DMS53 (cell line): ENCODE results near the gene MRPS7.

Experiments used
- DNase-seq: peaks from one replicate; lab custom pipeline; 2025; lab: John Stamatoyannopoulos, UW

MRPS7 gene

GRCh38 chr17:75261336-75262111 lies at the start of gene MRPS7, which contains the start of gene GGA3:
Gene MRPS7 (plus strand): TSS chr17:75261879. CDS start chr17:75261901, 22 bp downstream.
Gene GGA3 (minus strand): TSS chr17:75261606. CDS start chr17:75261587, 19 bp downstream.
- peak; percentile 98 for DNase-seq

- DNase-seq, result no peak
These were observed 43.5 kb upstream of the MRPS7 start for GRCh38 chr17:75218131-75218530.

GRCh38 chr17:75219815-75220214 lies 41.9 kb upstream of the MRPS7 start:
- no peak for DNase-seq

- DNase-seq, result no peak
These were observed 36.7 kb upstream of the MRPS7 start for GRCh38 chr17:75225016-75225415.

- peak; percentile 61 for DNase-seq
These were observed 34.0 kb upstream of the MRPS7 start for GRCh38 chr17:75227729-75228128.

- DNase-seq, result no peak
These were observed 33.4 kb upstream of the MRPS7 start for GRCh38 chr17:75228305-75228704.

GRCh38 chr17:75228847-75229246 lies 32.8 kb upstream of the MRPS7 start:
- DNase-seq, result no peak

- no peak for DNase-seq
These were observed 30.6 kb upstream of the MRPS7 start for GRCh38 chr17:75231071-75231470.

- no peak for DNase-seq
These were observed 29.8 kb upstream of the MRPS7 start for GRCh38 chr17:75231741-75232464.

GRCh38 chr17:75232786-75233185 lies 28.9 kb upstream of the MRPS7 start:
- no peak for DNase-seq

- no peak for DNase-seq
These were observed 24.3 kb upstream of the MRPS7 start for GRCh38 chr17:75237100-75238014.

- no peak for DNase-seq
These were observed 23.6 kb upstream of the MRPS7 start for GRCh38 chr17:75238020-75238580.

GRCh38 chr17:75238684-75239191 lies 22.9 kb upstream of the MRPS7 start:
- DNase-seq, result peak; percentile 89

GRCh38 chr17:75239214-75239613 lies 22.5 kb upstream of the MRPS7 start:
- DNase-seq, result no peak

GRCh38 chr17:75239778-75240393 lies 21.8 kb upstream of the MRPS7 start:
- no peak for DNase-seq

GRCh38 chr17:75240394-75241142 lies 21.1 kb upstream of the MRPS7 start:
- peak; percentile 70 for DNase-seq

- DNase-seq, result no peak
These were observed 20.6 kb upstream of the MRPS7 start for GRCh38 chr17:75241143-75241430.

GRCh38 chr17:75241502-75241901 lies 20.2 kb upstream of the MRPS7 start:
- no peak for DNase-seq

GRCh38 chr17:75241996-75242460 lies 19.7 kb upstream of the MRPS7 start:
- DNase-seq, result no peak

- DNase-seq, result no peak
These were observed 19.1 kb upstream of the MRPS7 start for GRCh38 chr17:75242461-75243042.
